ENCODE results near the gene MEOX2. TPM values are rescaled to one million over a fixed set of nuclear protein-coding genes. Genes with fewer than 3 reads are reported as not detected.

The MEOX2 gene
- polyA plus RNA-seq, 1 donor from 2014 or later: not detected

- no peak overlapping the region for H3K4me3 ChIP-seq (ENCODE audit: low read length)
- H3K9me2 ChIP-seq (ENCODE audit: insufficient read depth, low read length): no peaks in the 10 kb centered on the region
- no peak overlapping the region for H3K9ac ChIP-seq (ENCODE audit: low read length)
- H3K9me3 ChIP-seq (ENCODE audit: low read length): no peaks in the 10 kb centered on the region
- H3K36me3 ChIP-seq (ENCODE audit: insufficient read depth, low read length): no peaks in the 10 kb centered on the region
- no peaks in the 10 kb centered on the region for H4K20me1 ChIP-seq (ENCODE audit: insufficient read depth)
- H3F3A ChIP-seq (ENCODE audit: insufficient read depth, low read length, poor library complexity, severe bottlenecking): no peaks in the 10 kb centered on the region
- H3K27ac ChIP-seq (ENCODE audit: low read length): no peak overlapping the region
- peaks cover 8% of the 10 kb centered on the region for H3K27me3 ChIP-seq (ENCODE audit: insufficient read depth, low read depth, low read length)
- no peak overlapping the region for H2AFZ ChIP-seq (ENCODE audit: low read depth, low read length)
- no peak overlapping the region for H3K4me2 ChIP-seq (ENCODE audit: low read length)
- TF ChIP-seq TAF1 (IDR thresholded peaks at IDR 0.05; ENCODE audit: low read depth) (no peak), EZH2 (IDR thresholded peaks at IDR 0.05; ENCODE audit: borderline replicate concordance, insufficient read depth, low read length, poor library complexity, severe bottlenecking) (no peak), RAD21 (conservative IDR thresholded peaks at IDR 0.05) (no peak), SMC3 (conservative IDR thresholded peaks at IDR 0.05; ENCODE audit: poor library complexity) (no peak), EP300 (conservative IDR thresholded peaks at IDR 0.05; ENCODE audit: poor library complexity, severe bottlenecking) (no peak), MXI1 (conservative IDR thresholded peaks at IDR 0.05; ENCODE audit: poor library complexity, severe bottlenecking) (no peak), POLR2AphosphoS5 (IDR thresholded peaks at IDR 0.05) (no peak)
- TF ChIP-seq, protein P1, sequence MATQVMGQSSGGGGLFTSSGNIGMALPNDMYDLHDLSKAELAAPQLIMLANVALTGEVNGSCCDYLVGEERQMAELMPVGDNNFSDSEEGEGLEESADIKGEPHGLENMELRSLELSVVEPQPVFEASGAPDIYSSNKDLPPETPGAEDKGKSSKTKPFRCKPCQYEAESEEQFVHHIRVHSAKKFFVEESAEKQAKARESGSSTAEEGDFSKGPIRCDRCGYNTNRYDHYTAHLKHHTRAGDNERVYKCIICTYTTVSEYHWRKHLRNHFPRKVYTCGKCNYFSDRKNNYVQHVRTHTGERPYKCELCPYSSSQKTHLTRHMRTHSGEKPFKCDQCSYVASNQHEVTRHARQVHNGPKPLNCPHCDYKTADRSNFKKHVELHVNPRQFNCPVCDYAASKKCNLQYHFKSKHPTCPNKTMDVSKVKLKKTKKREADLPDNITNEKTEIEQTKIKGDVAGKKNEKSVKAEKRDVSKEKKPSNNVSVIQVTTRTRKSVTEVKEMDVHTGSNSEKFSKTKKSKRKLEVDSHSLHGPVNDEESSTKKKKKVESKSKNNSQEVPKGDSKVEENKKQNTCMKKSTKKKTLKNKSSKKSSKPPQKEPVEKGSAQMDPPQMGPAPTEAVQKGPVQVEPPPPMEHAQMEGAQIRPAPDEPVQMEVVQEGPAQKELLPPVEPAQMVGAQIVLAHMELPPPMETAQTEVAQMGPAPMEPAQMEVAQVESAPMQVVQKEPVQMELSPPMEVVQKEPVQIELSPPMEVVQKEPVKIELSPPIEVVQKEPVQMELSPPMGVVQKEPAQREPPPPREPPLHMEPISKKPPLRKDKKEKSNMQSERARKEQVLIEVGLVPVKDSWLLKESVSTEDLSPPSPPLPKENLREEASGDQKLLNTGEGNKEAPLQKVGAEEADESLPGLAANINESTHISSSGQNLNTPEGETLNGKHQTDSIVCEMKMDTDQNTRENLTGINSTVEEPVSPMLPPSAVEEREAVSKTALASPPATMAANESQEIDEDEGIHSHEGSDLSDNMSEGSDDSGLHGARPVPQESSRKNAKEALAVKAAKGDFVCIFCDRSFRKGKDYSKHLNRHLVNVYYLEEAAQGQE (IDR thresholded peaks at IDR 0.05; ENCODE audit: borderline replicate concordance): no peak
- TF ChIP-seq, protein P2, sequence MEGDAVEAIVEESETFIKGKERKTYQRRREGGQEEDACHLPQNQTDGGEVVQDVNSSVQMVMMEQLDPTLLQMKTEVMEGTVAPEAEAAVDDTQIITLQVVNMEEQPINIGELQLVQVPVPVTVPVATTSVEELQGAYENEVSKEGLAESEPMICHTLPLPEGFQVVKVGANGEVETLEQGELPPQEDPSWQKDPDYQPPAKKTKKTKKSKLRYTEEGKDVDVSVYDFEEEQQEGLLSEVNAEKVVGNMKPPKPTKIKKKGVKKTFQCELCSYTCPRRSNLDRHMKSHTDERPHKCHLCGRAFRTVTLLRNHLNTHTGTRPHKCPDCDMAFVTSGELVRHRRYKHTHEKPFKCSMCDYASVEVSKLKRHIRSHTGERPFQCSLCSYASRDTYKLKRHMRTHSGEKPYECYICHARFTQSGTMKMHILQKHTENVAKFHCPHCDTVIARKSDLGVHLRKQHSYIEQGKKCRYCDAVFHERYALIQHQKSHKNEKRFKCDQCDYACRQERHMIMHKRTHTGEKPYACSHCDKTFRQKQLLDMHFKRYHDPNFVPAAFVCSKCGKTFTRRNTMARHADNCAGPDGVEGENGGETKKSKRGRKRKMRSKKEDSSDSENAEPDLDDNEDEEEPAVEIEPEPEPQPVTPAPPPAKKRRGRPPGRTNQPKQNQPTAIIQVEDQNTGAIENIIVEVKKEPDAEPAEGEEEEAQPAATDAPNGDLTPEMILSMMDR (IDR thresholded peaks at IDR 0.05; ENCODE audit: poor library complexity, severe bottlenecking): no peak
- no peaks in the 10 kb centered on the region for H3K79me2 ChIP-seq (replicated peaks; ENCODE audit: insufficient read depth, low read length)
Observed at GRCh38 chr7:15679306-15679705, 7.2 kb downstream of the MEOX2 start.

GRCh38 chr7:15678653-15679052 lies 7.8 kb downstream of the MEOX2 start:
- no peak overlapping the region for H3K9ac ChIP-seq (ENCODE audit: low read length)
- H3K36me3 ChIP-seq (ENCODE audit: insufficient read depth, low read length): no peaks in the 10 kb centered on the region
- no peaks in the 10 kb centered on the region for H3K9me3 ChIP-seq (ENCODE audit: low read length)
- H3K4me3 ChIP-seq (ENCODE audit: low read length): no peak overlapping the region
- no peaks in the 10 kb centered on the region for H3F3A ChIP-seq (ENCODE audit: insufficient read depth, low read length, poor library complexity, severe bottlenecking)
- no peaks in the 10 kb centered on the region for H4K20me1 ChIP-seq (ENCODE audit: insufficient read depth)
- H3K4me2 ChIP-seq (ENCODE audit: low read length): no peak overlapping the region
- no peak for TF ChIP-seq EZH2 (IDR thresholded peaks at IDR 0.05; ENCODE audit: borderline replicate concordance, insufficient read depth, low read length, poor library complexity, severe bottlenecking)
- TF ChIP-seq, protein P1 (IDR thresholded peaks at IDR 0.05; ENCODE audit: borderline replicate concordance): no peak
- TF ChIP-seq MXI1 (conservative IDR thresholded peaks at IDR 0.05; ENCODE audit: poor library complexity, severe bottlenecking): no peak
- no peak for TF ChIP-seq TAF1 (IDR thresholded peaks at IDR 0.05; ENCODE audit: low read depth)
- TF ChIP-seq, protein P2 (IDR thresholded peaks at IDR 0.05; ENCODE audit: poor library complexity, severe bottlenecking): no peak
- TF ChIP-seq SMC3 (conservative IDR thresholded peaks at IDR 0.05; ENCODE audit: poor library complexity): no peak
- no peak for TF ChIP-seq RAD21 (conservative IDR thresholded peaks at IDR 0.05)
- no peaks in the 10 kb centered on the region for H3K79me2 ChIP-seq (replicated peaks; ENCODE audit: insufficient read depth, low read length)
- H3K9me2 ChIP-seq (ENCODE audit: insufficient read depth, low read length): no peaks in the 10 kb centered on the region
- peaks cover 1% of the 10 kb centered on the region for H3K27me3 ChIP-seq (ENCODE audit: insufficient read depth, low read depth, low read length)
- H2AFZ ChIP-seq (ENCODE audit: low read depth, low read length): no peak overlapping the region
- no peak overlapping the region for H3K27ac ChIP-seq (ENCODE audit: low read length)

Data from neural cell (in vitro differentiated cells).